Left ventricle myocardium inferior (tissue), 1 donor: ENCODE measurements around the gene KIF20A. TPM values are rescaled to one million over a fixed set of nuclear protein-coding genes. Genes with fewer than 3 reads are reported as not detected.
A peak's percentile ranks its signal among the peaks of the same experiment; 100 is the strongest.

ENCODE experiments used
- DNase-seq: peaks from one replicate; pipeline ENCODE4 v3.0.0-alpha.2; 2020
- H3K27ac ChIP-seq: fragments of 200-600 bp; replicated peaks from 2 replicates; pipeline ENCODE4 v1.8.0; 2021
- H3K27me3 ChIP-seq: fragments of 200-600 bp; 2 replicates; pipeline ENCODE4 v1.8.0; 2021; ENCODE audit warnings: low read depth
- H3K36me3 ChIP-seq: fragments of 200-600 bp; 2 replicates; pipeline ENCODE4 v1.8.0; 2021
- H3K4me1 ChIP-seq: fragments of 200-600 bp; 2 replicates; pipeline ENCODE4 v1.8.0; 2021
- H3K4me3 ChIP-seq: fragments of 200-600 bp; 2 replicates; pipeline ENCODE4 v1.8.0; 2021; ENCODE audit warnings: mild to moderate bottlenecking, moderate library complexity
- H3K9me3 ChIP-seq: fragments of 200-600 bp; replicated peaks from 2 replicates; pipeline ENCODE4 v1.8.0; 2021
- CTCF ChIP-seq: fragments of 200-600 bp; IDR thresholded peaks from 2 replicates; pipeline ENCODE4 v1.8.0; 2021; ENCODE audit warnings: antibody characterized with exemption, mild to moderate bottlenecking, borderline replicate concordance
- intact Hi-C: fragments of 100-400 bp; cut with micrococcal nuclease; formaldehyde crosslinking; loops from one replicate; pipeline ENCODE4 v1.11.0; 2022
- long read RNA-seq: library from polyadenylated mRNA; unstranded; transcript quantifications from one replicate; pipeline ENCODE4 v2.0.0, GENCODE V29; 2021
- total RNA-seq: library from RNA; stranded (reverse); fragmentation: NEBNext Ultra II Directional; extraction: Animal tissue kit (Norgen Biotek cat#: 25700); gene quantifications from one replicate; pipeline ENCODE4 v1.2.1, GENCODE V29; 2021
- donor health status: DM: no; HTN: yes; CAD: no; lungs with severe emphysema.

The KIF20A gene
- total RNA-seq: 0.77 TPM
- long read RNA-seq, partial matches to known transcripts: 0 of 2 reads
- long read RNA-seq, other reads (novel, unspliced or antisense): 1 of 2 reads

- H3K27me3 ChIP-seq: no peaks in the 10 kb centered on the region
- H3K36me3 ChIP-seq: peaks cover 37% of the 10 kb centered on the region
- H3K9me3 ChIP-seq: no peaks in the 10 kb centered on the region
- intact Hi-C loops: no loop called here
- H3K27ac ChIP-seq: peak within 1 kb of the TSS; percentile 97
- peaks cover 51% of the 10 kb centered on the region for H3K4me1 ChIP-seq
- no peak for TF ChIP-seq CTCF
- H3K4me3 ChIP-seq: peak within 1 kb of the TSS; percentile 85
- peak; percentile 94 for DNase-seq
Measured at GRCh38 chr5:138178516-138179276, at the start of gene KIF20A, which contains the start of gene BRD8. KIF20A (plus strand) TSS chr5:138179112; CDS start chr5:138179681, 569 bp downstream. BRD8 (minus strand) TSS chr5:138178630; CDS start chr5:138178614, 16 bp downstream.

- TF ChIP-seq CTCF: no peak
- Histone ChIP-seq H3K36me3 (no peaks in the 10 kb centered on the region), H3K4me3 (no peak overlapping the region), H3K9me3 (no peaks in the 10 kb centered on the region), H3K27ac (no peak overlapping the region), H3K27me3 (no peaks in the 10 kb centered on the region), H3K4me1 (no peaks in the 10 kb centered on the region)
- no peak for DNase-seq
- intact Hi-C loops: no loop called here
Measured at GRCh38 chr5:138129347-138129746, 49.6 kb upstream of the KIF20A start.

- H3K27ac ChIP-seq: no peak overlapping the region
- TF ChIP-seq CTCF: no peak
Measured at GRCh38 chr5:138132543-138132942, 46.4 kb upstream of the KIF20A start.

GRCh38 chr5:138138949-138139780 lies 39.7 kb upstream of the KIF20A start, which contains the start of gene NME5:
NME5 (minus strand) TSS chr5:138139428; CDS start chr5:138138780, 648 bp downstream.
- Histone ChIP-seq H3K36me3 (no peaks in the 10 kb centered on the region), H3K27me3 (no peaks in the 10 kb centered on the region), H3K4me1 (peaks cover 13% of the 10 kb centered on the region), H3K9me3 (no peaks in the 10 kb centered on the region), H3K4me3 (peak within 1 kb of the TSS; percentile 78), H3K27ac (peak within 1 kb of the TSS; percentile 42)
- no peak for TF ChIP-seq CTCF
- intact Hi-C loops: loop anchor here (10.0 kb wide), 1 partner anchor 54 kb away; the partner anchor contains the start of gene WNT8A
- DNase-seq: peak; percentile 67

More at GRCh38 chr5:138132543-138132942, 46.4 kb upstream of the KIF20A start:
- DNase-seq: no peak
- Histone ChIP-seq H3K27me3 (no peaks in the 10 kb centered on the region), H3K4me1 (no peaks in the 10 kb centered on the region), H3K9me3 (no peaks in the 10 kb centered on the region), H3K36me3 (no peaks in the 10 kb centered on the region), H3K4me3 (no peak overlapping the region)
- intact Hi-C loops: loop anchor here (10.0 kb wide), 1 partner anchor 48 kb away; the partner anchor contains the start of gene WNT8A

- no peak overlapping the region for H3K27ac ChIP-seq
- no peaks in the 10 kb centered on the region for H3K27me3 ChIP-seq
- intact Hi-C loops: loop anchor here (10.0 kb wide), 1 partner anchor 55 kb away; the partner anchor contains the start of gene WNT8A
Measured at GRCh38 chr5:138139781-138140090, 39.2 kb upstream of the KIF20A start.

More at GRCh38 chr5:138139781-138140090, 39.2 kb upstream of the KIF20A start:
- no peak for DNase-seq
- Histone ChIP-seq H3K36me3 (no peaks in the 10 kb centered on the region), H3K4me3 (peak overlapping the region; percentile 78), H3K4me1 (peaks cover 13% of the 10 kb centered on the region), H3K9me3 (no peaks in the 10 kb centered on the region)
- TF ChIP-seq CTCF: no peak
